Hepatocyte (in vitro differentiated cells): Measurements from ENCODE around the gene CBLN3.

Experiments
- CTCF ChIP-seq: fragments of 200-600 bp; sonication (generic); IDR thresholded peaks from 2 replicates; pipeline ENCODE4 v1.5.1; 2016; ENCODE audit warnings: antibody characterized with exemption, mild to moderate bottlenecking; ENCODE audit not compliant: poor library complexity
- EZH2 ChIP-seq: fragments of 200-600 bp; sonication (generic); IDR thresholded peaks from 2 replicates; pipeline ENCODE4 v1.6.1; 2016; ENCODE audit warnings: antibody characterized with exemption, mild to moderate bottlenecking, borderline replicate concordance

GRCh38 chr14:24406416-24406815 is 23.1 kb downstream of the CBLN3 start:
- TF ChIP-seq CTCF (no peak), EZH2 (no peak)
